Stimulated activated CD8-positive, alpha-beta memory T cell treated with anti-CD3 and anti-CD28 coated beads, Interleukin-7, amount 100 ng/mL, for 48 hours (primary cell): Measurements from ENCODE around the gene TCERG1L.
"Not testable (repeated sequence)": the region's sequence is repeated elsewhere in the genome, so short reads cannot be mapped to it uniquely, and the experiment has no call there.

Source experiments
- DNase-seq, 2 donors: peaks; one replicate each; pipeline ENCODE4 v3.0.0-alpha.2; 2020; ENCODE audit warnings: low read depth in 1 of 2; ENCODE audit errors: extremely low read depth in 1 of 2

TCERG1L gene

DNA sequence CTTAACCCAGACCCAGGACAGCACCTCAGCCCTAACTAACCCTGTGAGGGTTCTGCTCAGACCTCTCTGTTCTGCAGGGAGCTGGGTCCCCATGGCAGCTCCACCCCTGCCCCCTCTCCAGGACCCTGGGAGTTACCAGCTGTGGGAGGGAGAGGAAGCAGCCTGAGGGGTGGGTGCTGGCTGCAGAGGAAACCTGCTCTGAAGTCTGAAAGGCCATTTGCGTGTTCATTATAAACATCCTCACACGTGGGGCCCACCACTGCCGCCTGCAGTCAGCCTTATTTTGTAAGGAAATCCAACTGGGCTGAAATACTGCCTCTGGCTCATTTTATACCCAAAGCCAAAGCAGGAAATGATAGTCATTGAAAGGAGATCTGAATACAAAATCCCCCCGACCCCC is 195.7 kb downstream of the TCERG1L start:
- DNase-seq = no peak

DNA sequence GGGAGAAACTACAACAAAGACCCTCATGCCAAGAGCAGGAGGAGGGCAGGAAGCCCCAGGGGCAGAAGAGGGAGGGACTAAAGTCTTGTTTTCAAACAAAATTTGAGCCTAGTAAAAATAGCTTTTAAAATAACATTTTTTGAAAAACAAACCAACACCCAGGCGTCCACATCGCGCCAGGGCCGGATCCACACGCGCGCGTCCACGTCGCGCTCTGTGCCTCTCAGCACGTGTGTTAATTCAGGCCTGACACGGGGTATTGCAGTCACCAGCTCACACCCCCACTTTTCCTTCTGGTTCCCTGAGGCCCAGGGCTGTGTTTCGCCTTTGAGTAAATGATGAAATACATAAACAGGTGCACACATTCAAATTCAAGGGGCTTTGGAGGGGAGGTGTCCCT is 196.2 kb downstream of the TCERG1L start:
- no peak for DNase-seq

DNA sequence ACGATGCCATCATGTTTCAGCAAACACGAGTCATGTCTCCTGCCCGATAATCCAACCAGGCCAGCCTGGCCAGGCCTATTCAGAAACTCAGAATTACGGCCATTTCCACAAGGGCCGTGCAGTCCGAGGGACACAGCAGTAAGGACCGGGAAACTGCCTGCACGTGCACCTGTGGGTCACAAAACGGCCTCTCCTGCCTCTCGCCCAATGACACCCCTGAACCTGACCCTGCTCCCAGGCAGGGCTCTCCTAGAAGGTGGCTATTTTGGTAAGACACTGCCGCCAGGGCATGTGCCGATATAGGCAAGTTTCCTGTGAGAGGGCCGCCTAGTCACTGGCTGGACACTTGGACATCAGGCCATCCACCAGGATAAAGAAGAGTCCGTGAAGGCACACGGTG is 196.7 kb downstream of the TCERG1L start:
- DNase-seq = no peak

DNA sequence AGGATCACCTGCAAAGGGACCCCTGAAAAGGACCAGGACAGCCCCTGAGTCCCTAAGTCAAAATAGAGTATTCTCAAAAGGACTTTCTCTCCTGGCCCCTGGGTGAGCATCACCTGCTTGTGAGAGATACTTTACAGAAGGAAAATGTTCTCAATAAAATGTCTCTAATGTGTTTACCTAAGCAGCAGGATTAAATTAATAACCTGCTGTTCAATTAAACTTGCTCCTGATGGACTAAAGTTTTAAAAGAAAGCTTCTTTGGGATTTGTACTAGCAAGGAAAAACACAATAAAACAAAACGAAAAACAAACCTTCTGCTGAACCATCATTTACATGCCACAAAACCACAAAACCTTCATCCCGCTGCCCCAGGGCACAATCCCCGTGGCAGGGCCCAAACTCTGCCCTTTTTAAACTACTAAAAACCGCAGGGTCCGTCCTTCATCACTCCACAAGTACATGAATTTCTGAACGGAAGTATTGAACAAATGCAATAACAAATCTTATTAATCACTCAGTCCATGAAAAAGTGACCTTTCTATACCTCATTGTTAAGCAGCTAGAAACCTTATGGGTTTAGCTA is 197.7 kb downstream of the TCERG1L start:
- DNase-seq = no peak

DNA sequence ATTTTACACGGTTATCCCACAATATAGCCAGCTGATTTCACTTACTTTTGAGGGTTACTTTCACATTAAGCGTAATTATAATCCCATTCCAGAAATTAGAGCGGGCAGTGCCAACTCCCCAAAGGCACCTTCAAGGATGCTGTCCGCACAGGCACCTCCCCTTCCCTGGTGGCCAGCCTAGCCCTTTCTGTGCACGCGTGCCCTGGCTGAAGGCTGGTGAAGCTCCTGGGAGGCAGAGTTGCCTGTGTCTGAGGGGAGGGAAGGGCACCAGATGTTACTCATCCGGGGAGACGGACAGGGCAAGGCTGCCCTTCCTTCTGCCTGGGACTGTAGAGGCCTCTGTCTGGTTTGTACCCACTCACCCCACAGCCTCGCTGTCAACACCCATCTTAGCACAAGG is 198.4 kb downstream of the TCERG1L start:
- DNase-seq = no peak

DNA sequence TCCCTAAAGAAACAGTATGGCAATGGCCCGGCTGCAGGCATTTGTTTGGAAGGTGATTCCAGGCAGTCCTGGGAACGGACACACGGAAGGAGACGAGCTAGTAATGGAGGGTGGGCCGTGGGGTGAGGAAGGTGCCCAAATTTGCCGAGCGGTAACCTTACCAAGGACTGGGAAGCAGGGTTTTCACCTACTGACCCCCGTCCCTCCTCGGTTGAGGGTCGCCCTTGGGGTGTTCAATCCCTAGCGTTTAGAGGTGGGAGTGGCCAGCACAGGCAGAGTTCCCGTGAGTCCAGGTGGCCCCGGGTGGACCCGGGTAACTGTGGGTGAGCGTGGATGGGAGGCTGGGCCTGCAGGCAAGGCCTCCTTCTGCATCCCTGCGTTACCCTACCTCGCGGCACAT is 198.8 kb downstream of the TCERG1L start:
- DNase-seq = no peak

DNA sequence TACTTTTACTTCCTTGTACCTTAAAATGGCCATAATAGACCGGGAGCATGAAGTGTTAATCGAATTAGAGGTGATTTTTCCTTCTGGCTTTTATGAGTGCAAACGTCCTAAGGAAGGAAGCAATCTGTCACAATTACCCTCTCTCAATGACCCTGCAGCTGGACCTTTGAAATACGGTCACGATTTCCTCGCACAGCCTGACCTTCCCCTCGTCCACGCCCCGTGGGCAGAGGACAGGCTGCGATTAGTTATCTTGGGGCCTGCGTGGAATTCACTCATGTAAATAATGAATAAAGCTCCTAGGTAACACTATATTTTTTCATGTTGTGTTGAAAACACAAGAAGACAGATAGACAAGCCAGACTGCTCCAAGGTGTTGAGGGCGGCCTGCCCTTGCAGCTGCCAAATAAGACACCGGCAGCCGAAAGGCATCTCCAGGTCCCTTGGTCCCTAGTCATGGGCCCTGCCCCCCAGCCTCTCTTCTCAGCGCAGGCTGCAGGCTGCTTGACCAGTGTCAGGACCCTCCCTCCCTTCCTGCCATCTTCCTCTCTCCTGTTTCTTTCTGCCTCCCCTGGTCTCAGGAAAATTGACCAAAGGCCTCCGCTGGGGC is 199.9 kb downstream of the TCERG1L start:
- no peak for DNase-seq

DNA sequence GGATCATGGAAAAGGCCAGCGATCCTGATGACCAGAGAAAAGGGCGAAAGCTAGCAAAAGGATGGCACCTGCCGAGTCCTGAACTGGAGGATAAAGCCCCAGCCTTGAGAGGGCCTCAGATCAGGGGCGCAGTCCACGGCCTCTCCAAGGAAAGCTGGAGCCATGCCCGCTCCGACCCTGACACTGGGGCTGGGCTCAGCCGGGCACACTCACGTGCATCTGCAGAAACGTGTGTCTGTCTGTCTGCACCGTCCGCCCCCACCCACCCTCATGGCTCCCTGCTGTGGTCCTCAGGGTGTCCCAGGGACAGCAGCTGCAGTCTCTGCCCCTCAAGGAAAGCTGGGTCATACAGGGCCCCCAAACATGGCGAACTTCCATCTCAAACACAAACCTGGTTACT is 200.5 kb downstream of the TCERG1L start:
- no peak for DNase-seq

DNA sequence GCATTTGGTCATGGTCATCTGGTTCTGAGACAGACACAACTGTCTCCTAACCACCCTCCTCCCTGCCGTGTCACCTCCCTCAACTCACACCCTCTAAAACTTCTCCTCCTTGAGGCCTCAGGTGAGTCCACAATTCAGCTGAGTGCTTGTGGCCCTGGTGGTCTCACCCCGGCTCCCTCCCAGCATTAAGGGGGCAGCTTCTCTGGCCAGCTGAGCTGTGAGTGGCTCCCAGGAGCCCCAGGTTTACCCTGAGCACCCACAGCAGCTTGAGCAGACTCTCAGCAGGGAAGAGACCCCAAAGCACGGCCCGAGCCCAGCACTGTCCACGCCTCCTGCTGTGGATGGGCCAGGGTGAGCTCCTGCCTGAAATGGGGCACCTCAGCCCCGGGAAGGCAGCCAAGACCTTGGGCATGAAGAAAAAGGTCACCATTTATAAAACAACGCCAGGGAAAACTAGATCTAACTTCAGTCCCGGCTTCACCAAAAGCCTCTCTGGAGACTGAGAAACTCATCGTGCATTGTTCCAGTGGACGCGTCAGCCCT is 201.2 kb downstream of the TCERG1L start:
- DNase-seq = no peak

DNA sequence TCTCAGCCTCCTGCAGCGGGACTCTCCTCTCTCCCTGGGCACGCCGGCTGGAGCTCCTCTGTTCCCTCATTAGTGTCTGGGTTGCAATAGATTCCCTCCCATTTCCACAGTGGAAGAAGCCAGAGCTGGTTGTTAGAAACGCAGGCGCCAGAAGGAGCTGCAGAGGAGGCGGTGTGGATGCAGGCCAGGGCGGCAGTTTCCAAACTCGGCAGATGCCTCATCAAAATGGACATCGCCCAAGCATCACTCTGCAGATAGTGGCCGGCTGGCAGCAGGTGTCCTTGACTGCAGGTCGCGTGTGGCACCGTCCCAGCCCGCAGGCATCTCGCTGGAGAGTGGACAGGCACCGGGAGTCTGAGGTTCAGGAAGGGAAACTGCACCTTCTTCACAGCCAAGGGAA is 201.8 kb downstream of the TCERG1L start:
- DNase-seq = no peak

DNA sequence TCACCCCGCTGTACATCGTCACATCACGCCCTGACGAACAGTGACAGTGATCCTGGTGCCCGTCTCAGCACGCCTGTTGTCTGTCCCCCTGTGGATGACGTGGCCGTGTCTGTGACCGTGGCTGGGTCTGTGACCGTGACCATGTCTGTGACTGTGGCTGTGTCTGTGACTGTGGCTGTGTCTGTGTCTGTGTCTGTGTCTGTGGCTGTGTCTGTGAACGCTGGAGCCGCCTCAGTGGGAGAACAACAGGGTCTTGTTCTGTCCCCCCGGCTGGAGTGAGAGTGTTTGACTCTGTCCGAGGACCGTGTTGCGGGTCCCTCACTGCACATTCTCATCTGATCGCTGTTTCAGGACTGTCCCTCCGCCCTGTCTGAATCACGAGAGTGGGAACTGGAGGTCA is 202.2 kb downstream of the TCERG1L start:
- DNase-seq = no peak

DNA sequence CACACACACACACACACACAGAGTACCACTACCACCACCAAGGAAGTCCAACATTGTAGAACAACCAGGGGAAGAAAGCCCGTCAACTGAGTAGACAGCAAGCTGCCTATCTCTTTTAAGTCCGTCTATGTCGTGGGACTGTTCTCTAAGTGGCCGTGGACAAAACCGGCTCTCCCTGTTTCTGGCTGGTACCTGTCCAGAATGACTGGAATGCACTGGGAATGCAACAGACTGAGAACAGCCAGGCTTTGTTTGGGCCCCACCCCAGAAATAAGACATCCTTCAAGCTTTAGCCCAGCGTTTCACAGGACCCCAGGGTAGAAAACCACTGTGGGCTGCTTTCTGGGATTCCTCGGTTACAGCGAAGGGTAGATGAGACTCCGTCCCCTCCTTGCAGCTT is 203.6 kb downstream of the TCERG1L start:
- no peak for DNase-seq

DNA sequence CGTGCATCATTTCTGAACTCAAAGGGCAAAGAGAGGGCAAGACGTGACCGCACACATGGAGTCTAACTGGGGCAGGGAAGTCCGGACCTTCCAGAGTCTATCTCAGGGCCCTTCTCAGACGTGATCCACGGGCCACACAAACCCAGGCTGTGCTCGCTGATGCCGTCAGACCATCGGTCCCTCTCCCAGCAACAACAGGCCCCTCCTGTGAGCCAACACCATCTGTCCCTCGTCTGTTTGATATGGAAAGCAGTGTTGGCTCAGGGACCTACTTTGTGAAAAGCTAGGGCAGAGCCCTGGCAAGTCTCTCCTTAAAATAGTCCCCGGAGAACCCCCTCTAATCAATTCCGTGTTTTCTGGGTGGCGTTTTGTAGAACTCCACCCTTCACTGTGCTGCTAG is 208.8 kb downstream of the TCERG1L start:
- DNase-seq = no peak

DNA sequence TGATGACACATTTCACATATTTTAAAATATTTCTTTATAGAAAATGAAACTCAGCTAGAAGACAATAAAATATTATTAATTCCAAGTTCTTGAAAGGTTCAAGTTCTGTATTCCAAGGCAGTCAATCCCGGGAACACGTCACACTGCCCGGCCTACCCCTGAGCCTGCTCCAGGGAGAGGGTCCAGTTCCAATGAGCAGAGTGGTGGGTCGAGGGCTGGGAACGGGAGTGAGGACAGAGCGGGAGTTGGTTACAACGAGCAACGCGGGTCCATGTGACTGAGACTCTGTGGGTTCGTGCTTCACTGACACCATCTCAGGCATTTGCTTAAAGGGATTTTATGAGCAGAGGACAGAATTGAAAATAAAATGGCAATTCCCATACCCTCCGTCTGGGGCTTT is 209.4 kb downstream of the TCERG1L start:
- DNase-seq = no peak

DNA sequence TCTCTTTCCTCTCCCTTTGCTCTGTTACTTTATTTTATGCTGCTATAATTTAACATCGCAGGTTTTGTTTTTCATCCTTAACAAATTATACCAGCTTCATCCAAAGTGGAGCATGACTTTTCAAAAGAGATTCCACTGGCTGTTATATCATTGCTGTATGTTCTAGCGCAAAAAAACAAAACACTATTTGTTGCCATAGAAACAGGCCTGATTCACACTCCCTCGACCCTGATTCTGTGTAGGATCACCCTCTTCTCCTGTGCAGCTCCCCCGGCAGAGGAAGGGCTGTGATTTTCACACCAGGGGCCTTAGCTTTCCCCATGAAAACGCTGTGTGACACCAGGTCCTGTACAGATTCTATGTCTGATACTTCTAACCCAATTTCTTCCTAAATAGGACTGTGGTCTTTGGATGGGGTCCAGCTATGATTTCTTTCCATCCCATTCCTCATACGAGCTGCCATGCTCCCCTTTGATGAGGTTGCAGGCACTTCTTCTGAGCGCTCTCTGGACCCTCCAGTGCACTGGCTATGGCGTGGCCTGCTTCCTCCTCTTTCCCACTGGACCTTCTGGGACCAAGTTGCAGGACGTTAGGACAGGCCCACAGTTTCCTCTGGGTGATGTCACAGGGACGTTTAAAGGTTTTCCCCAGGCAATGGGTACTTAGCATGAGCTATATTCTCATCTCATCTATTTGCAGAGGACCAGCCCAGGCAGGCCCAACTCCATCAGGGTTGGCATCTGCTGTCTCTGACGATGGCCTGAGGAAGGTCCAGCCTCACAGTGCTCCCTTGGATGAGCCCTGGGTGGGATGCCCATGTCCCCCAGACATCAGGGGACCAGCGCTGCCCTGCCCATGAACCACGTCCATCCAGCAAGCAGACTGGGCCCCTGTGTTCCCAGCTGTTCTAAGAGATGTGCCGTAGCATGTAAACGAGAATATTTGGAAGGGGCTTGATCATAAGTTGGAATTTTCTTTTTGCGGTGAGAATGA is 210.8 kb downstream of the TCERG1L start:
- not testable (repeated sequence) for DNase-seq

DNA sequence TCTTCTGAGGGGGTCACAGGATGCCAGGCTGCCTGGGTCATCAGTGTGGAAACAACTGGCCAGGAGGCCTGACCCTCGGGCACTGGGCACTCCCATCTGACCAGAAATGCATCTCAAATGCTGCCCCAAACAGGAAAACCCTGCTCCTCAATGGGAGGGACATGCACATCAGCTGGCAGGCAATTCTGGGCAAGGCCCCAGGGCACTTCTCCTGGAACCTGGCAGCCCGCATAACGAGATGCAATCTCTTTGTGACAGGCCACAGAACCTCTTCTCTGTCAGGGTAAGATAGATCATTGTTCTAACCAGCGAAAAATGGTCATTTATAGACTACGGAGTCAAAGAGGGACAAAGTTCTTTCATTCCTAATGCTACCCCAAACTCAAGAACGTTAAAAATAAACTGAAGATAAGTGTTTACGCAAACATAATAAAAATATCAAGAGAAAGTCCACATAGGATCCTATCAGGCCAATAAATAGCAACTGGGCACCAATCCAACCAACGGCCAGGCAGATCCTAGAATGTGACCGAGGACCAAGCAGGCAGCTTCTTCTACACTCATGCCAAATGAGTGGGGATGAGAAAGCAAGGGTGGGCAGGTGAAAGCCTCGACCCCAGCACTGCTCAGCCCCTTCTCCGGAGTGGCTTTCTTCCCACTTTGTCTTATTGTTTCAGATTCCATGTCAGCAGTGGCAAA is 212.3 kb downstream of the TCERG1L start:
- no peak for DNase-seq

DNA sequence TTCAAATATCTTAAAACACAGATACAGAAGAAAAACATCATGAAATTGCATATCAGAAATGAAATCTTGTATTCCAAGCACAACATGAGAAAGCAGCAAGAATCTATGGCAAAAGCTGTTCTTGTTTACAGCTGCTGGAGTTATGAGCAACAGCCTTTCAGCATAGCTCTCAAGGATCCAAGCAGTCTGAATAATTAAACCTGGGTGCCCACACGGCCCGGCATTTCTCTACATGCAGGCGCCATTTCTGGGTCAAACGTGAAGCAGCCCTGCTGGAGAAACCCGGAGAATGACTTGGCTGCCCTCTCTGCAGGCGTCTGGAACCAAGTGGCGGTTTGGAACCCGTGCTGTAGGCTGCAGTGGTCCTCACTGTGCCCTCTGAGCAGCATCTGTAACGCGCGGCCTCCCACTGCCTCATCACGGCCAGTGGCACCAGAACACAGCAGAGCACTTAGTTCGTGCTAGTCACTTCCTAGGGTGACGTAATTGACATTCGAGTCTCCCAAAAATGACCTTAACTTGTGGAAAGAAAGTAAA is 213.0 kb downstream of the TCERG1L start:
- no peak for DNase-seq

DNA sequence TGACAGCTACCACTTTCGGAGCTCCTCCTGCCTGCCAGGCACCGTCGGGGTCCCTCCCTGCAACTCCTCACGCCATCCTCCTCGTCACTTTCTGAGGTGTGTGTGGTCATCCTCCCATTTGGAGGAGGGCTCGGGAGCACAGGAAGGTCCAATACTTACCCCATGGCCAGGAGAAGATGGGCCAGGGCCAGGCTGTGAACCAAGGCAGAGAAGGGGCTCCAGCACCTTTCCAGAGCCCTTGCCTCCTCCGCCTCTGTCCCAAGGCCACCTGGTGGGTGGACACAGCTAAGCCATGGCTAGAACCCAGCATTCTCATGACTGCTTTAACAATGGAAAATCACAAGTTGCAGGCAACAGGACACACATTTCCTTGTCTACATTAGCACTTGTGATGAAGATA is 215.5 kb downstream of the TCERG1L start:
- DNase-seq = no peak

DNA sequence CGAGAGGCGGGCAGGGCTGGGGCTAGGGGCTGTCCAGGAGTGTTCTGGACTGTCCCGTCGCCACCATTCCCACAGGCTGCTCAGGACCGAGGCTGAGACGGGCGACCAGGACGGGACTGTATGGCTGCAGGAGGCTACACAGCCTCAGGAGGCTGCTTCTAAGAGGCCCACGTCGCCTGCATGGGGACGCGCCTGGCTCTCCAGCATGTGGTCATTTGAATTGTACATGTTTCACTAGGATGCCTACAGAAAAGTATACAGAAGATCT is 216.3 kb downstream of the TCERG1L start:
- DNase-seq = no peak

DNA sequence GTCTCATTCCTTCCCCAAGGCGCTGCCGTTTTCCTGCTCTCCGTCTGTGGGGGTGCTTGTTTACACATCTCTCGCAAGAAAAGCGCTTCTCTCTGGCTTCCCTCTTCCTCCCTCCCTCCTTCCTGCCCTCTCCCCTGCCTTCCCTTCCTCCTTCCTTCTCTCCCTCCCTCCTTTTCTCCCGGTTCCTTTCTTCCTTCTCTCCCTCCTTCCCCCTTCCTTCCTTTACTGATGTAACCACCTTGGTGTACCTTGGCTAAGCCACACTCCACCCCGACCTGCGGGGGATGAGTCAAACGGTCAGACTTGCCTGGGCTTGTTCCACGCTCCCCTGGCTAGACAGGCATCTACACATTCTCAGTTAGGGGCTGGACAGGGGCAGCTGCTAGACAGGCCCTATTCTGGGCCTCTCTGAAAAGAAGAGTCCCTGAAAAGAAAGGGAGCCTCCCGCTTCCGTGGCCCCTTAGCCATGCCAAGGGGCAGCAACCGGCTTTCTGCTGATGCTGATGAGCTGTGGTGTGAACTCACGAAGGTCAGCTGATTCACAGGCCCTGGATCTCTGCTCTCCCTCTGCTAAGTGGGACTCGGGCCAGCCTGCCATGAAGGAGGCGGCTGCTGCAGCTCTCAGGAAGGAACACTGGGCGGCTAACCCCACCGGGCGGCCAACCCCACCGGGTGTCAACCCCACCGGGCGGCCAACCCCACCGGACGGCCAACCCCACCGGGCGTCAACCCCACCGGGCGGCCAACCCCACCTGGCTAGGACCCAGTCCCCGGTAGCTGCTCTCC is 216.8 kb downstream of the TCERG1L start:
- no peak for DNase-seq
